ENCODE data around the gene GABRG3.

The GABRG3 gene

DNA sequence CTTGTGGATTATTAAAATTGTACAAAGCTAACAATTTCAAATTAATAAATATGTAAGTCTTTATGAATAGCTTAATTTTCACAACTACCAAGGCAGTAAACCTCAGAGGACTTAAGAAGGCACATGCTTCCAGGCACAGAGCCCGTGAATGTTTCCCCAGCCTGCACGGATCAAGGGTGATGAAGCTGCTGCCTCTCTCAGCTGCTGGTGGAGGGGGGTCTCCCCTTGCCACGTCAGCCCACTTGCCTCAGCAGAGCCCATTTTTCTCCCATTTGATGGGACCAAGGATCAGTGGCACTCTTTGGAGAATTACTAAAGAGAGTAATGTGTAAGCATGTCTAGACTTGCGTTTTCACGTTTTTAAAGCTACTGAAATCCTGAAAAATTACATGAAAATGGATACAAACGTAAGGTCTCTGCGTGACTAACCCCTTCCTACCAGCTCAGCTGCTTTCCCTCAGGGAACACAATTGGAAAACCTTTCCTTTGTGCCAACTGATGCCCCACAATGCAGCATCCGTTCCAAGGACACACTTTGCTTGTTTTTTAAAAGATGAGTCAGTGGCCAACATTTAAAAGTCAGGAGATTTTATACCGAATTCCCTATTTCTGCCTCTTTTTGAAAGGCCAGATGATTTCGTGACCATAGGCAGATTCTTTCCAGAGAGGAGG, 494.1 kb downstream of the GABRG3 start:
- TF ChIP-seq, protein P1, sequence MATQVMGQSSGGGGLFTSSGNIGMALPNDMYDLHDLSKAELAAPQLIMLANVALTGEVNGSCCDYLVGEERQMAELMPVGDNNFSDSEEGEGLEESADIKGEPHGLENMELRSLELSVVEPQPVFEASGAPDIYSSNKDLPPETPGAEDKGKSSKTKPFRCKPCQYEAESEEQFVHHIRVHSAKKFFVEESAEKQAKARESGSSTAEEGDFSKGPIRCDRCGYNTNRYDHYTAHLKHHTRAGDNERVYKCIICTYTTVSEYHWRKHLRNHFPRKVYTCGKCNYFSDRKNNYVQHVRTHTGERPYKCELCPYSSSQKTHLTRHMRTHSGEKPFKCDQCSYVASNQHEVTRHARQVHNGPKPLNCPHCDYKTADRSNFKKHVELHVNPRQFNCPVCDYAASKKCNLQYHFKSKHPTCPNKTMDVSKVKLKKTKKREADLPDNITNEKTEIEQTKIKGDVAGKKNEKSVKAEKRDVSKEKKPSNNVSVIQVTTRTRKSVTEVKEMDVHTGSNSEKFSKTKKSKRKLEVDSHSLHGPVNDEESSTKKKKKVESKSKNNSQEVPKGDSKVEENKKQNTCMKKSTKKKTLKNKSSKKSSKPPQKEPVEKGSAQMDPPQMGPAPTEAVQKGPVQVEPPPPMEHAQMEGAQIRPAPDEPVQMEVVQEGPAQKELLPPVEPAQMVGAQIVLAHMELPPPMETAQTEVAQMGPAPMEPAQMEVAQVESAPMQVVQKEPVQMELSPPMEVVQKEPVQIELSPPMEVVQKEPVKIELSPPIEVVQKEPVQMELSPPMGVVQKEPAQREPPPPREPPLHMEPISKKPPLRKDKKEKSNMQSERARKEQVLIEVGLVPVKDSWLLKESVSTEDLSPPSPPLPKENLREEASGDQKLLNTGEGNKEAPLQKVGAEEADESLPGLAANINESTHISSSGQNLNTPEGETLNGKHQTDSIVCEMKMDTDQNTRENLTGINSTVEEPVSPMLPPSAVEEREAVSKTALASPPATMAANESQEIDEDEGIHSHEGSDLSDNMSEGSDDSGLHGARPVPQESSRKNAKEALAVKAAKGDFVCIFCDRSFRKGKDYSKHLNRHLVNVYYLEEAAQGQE (IDR thresholded peaks at IDR 0.05; ENCODE audit: insufficient read depth in 1 of 2, low read depth in 2 of 2, low read length in 2 of 2): no peak
- TF ChIP-seq TAF1 (IDR thresholded peaks at IDR 0.05; ENCODE audit: borderline replicate concordance, insufficient read depth, low read length) (no peak), SIN3A (IDR thresholded peaks at IDR 0.05; ENCODE audit: borderline replicate concordance, insufficient read depth, low read length) (no peak), FOXP2 (optimal IDR thresholded peaks at IDR 0.05; ENCODE audit: borderline replicate concordance, extremely low read depth, extremely low read length, insufficient read depth) (no peak), POLR2AphosphoS5 (IDR thresholded peaks at IDR 0.05; ENCODE audit: low read depth, low read length) (no peak)

DNA sequence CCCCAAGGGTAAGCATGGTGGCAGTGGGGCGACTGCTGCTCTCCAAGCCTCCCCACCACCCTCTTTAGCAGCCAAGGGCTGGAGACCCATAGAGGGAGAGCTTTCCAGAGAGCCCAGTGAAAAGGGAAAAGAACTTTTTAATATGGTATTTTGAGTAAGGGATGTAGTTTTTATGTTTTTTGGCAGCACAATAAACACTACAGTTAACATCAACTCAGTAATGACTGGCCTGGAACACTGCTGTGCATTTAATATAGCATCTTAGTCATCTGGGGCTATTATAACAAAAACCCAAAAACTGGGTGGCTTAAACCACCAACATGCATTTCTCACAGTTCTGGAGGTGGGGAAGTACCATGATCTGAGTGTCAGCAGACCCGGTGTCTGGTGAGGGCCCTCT, 495.8 kb downstream of the GABRG3 start:
- TF ChIP-seq TAF1 (IDR thresholded peaks at IDR 0.05; ENCODE audit: borderline replicate concordance, insufficient read depth, low read length) (no peak), POLR2AphosphoS5 (IDR thresholded peaks at IDR 0.05; ENCODE audit: low read depth, low read length) (no peak), SIN3A (IDR thresholded peaks at IDR 0.05; ENCODE audit: borderline replicate concordance, insufficient read depth, low read length) (no peak), FOXP2 (optimal IDR thresholded peaks at IDR 0.05; ENCODE audit: borderline replicate concordance, extremely low read depth, extremely low read length, insufficient read depth) (no peak)
- TF ChIP-seq, protein P1 (IDR thresholded peaks at IDR 0.05; ENCODE audit: insufficient read depth in 1 of 2, low read depth in 2 of 2, low read length in 2 of 2): no peak

DNA sequence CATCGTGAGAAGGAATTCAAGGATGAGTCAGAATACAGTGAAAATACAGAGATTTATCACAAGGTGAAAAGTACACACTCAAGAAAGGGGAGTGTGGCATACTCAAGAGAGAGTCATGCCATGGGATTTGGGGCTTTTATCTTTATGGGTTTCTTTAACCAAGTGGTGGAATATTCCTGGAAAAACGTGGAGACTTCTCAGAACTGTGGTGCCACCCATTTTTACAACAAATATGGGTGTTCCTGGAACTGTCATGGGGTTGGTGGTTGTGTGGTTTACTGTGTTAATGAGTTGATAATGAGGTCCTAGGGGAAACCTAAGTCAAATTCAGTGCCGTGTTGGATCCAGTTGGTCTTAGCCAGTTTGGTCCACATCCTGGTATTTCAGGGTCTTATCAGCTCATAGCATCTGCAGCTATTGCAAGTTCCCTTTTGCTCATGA, 497.2 kb downstream of the GABRG3 start:
- TF ChIP-seq FOXP2 (optimal IDR thresholded peaks at IDR 0.05; ENCODE audit: borderline replicate concordance, extremely low read depth, extremely low read length, insufficient read depth) (no peak), SIN3A (IDR thresholded peaks at IDR 0.05; ENCODE audit: borderline replicate concordance, insufficient read depth, low read length) (no peak), TAF1 (IDR thresholded peaks at IDR 0.05; ENCODE audit: borderline replicate concordance, insufficient read depth, low read length) (no peak), POLR2AphosphoS5 (IDR thresholded peaks at IDR 0.05; ENCODE audit: low read depth, low read length) (no peak)
- TF ChIP-seq, protein P1 (IDR thresholded peaks at IDR 0.05; ENCODE audit: insufficient read depth in 1 of 2, low read depth in 2 of 2, low read length in 2 of 2): no peak

DNA sequence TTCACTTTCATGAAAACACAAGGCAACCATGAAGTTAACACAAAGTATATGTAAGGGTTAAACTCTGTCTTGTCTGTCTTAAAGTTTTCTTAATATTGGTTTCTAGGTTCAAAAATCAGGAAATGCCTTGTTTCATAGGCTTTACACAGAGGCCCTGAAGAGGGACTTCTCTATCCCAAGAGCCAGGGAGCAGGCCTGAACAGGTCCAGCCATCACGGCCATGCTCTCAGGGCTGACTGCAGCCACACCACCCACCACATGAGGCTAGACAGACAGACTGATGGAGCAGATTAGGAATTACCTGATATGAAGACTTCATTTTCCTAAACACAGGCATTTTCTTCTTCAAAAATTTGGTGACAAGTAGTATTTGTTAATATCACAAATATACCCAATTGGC, 502.9 kb downstream of the GABRG3 start:
- no peak for TF ChIP-seq FOXP2 (optimal IDR thresholded peaks at IDR 0.05; ENCODE audit: borderline replicate concordance, extremely low read depth, extremely low read length, insufficient read depth)

DNA sequence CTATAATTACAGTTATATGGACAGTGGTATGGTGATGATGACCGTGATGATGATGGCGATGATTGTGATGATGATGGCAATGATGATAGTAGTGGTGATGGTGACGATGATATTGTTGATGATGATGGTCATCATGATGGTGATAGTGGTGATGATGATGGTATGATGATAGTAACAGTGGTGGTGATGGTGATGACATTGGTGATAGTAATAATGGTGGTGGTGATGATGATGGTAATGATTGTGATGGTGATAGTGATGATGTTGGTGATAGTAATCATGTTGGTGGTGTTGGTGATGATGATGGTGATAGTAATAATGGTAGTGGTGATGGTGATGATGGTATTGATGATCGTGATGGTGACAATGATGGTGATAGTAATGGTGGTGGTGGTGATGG, 504.4 kb downstream of the GABRG3 start:
- no peak for TF ChIP-seq POLR2AphosphoS5 (IDR thresholded peaks at IDR 0.05; ENCODE audit: low read depth, low read length)
- no peak for TF ChIP-seq TAF1 (IDR thresholded peaks at IDR 0.05; ENCODE audit: borderline replicate concordance, insufficient read depth, low read length)
- TF ChIP-seq SIN3A (IDR thresholded peaks at IDR 0.05; ENCODE audit: borderline replicate concordance, insufficient read depth, low read length): no peak
- TF ChIP-seq FOXP2 (optimal IDR thresholded peaks at IDR 0.05; ENCODE audit: borderline replicate concordance, extremely low read depth, extremely low read length, insufficient read depth): no peak
- TF ChIP-seq, protein P1 (IDR thresholded peaks at IDR 0.05; ENCODE audit: insufficient read depth in 1 of 2, low read depth in 2 of 2, low read length in 2 of 2): no peak

All from PFSK-1 (cell line).